ENCODE data around the gene RXFP2.

Gene RXFP2, protein sequence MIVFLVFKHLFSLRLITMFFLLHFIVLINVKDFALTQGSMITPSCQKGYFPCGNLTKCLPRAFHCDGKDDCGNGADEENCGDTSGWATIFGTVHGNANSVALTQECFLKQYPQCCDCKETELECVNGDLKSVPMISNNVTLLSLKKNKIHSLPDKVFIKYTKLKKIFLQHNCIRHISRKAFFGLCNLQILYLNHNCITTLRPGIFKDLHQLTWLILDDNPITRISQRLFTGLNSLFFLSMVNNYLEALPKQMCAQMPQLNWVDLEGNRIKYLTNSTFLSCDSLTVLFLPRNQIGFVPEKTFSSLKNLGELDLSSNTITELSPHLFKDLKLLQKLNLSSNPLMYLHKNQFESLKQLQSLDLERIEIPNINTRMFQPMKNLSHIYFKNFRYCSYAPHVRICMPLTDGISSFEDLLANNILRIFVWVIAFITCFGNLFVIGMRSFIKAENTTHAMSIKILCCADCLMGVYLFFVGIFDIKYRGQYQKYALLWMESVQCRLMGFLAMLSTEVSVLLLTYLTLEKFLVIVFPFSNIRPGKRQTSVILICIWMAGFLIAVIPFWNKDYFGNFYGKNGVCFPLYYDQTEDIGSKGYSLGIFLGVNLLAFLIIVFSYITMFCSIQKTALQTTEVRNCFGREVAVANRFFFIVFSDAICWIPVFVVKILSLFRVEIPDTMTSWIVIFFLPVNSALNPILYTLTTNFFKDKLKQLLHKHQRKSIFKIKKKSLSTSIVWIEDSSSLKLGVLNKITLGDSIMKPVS

DNA sequence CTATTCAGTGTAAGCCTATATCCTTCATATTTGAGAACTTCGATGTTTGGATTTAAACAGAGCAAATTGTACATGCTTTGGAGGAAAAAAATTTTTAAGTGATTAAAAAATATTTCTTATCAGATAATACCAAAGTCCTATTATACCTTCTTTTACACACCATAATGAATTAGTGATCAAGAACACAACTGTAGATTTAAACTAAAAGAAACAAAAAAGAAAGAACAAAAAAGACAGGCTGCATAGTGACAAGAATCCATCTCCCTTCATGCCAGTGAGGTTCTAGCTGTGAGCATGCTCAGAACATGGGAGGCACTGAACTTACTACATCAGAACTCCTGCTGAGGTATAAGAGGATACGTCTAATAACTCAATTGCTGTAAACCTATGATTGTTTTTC is at the start of gene RXFP2:
TSS of gene RXFP2 (plus strand) at position 301 of the 400 bp plus-strand sequence. CDS start at position 388, 87 bp downstream.
- no peak for DNase-seq (ENCODE audit: low read depth, low spot score)

DNA sequence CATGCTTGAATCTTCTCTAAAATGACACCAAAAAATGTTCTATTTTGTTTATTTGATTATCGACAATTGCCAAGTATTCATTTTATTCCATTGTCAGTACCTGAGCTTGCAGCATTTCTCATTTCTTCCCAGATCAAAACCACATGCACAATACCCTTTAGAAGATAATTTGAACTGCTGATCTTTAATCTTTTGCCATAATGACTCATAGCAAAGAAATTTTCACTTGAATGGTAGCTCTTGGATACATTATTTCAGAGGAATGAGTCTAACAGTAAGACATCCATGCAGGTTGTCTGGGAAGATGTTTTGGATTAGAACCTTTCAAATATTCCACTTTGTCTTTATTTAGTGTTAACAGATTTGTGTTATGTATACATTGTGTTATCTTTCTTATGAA is 42.0 kb upstream of the RXFP2 start:
- peak; percentile 24 for DNase-seq (ENCODE audit: low read depth, low spot score)

DNA sequence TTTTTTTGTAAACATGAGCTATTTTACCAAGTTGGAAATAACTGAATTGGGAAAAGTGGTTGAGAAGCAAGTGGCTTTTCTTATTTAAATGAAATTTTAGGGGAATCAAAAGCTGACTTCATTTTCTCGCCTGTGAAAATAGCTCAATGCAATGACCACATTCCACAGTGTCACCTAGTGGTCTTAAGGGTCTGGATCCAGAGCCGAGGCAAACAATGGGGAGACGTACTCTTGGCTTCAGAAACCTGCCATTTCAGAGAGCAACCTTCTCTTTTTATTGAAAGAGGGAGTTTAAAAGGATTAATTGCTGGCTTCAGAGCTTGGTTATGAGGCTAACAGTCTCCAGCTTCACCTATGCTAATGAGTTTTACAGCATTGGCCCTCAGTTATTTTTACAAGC is 39.7 kb upstream of the RXFP2 start:
- peak; percentile 50 for DNase-seq (ENCODE audit: low read depth, low spot score)

DNA sequence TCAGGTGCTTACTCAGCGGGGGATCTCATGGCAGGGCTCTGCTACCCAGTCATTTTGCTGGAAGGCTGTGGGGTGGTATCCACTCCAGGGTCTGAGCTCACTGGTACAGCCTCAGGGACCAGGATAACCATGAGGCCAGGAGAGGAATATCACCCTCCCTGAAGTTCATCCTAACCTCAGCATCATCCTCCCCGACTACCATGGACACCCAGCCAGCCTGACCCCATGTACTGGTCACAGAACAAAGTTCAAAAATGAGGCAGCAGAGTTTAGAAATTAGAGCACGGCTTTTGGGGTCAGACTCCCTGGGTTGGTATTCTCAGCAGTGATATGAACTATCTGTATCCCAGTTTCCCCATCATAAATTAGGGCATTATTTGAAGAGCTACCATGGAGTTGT is 35.5 kb upstream of the RXFP2 start:
- no peak for DNase-seq (ENCODE audit: low read depth, low spot score)

DNA sequence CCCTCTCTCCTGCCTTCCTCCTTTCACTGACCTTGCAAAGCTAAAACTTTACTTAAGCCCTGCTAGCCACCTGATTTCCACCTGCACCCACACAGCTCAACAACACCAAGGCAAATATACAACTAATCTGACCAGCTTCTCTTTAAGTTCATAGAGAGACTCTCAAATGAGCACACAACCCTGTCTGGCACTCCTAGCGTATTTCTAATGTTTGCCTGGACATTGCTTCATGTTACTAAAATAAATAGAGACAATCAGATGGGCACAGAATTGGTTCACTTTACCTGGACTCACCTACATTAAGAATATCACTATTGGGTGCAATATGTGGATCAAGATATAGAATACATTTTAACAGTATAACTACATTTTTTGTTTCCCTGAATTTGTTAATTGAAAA is 33.2 kb upstream of the RXFP2 start:
- DNase-seq (ENCODE audit: low read depth, low spot score) = no peak

DNA sequence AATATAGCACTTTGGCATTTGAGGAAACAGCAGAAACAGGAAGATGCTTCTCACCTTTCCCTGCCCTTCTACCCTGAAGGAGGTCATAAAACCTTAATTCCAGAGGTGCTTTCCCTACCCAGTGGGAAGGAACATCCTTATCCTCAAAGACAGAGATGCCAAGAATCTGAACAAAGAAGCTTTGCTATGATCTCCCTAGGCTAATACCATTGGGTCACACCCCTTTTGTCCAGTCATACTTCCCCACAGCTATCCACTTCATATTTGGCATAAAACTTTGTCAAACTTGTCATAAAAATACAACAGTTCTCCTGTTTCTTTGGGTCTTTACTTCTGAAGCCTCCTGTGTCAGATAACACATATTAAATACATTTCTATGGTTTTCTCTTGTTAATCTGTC is 21.7 kb upstream of the RXFP2 start:
- DNase-seq (ENCODE audit: low read depth, low spot score) = no peak

DNA sequence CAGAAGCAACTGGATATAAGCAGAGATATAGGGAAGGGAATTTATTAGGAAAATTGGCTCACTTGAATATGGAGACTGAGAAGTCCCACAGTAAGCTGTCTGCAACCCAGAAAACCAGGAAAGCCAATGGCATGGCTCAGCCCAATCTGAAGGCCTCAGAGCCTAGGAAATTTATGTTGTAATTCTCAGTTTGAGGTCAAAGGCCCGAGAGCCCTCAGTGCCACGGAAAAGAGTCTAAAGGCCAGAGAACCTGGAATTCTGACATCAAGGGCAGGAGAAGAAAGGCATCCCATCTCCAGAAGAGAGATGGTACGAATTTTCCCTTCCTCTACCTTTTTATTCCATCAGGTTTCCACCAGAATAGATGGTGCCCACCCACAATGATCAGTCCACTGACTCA is 20.1 kb upstream of the RXFP2 start:
- DNase-seq (ENCODE audit: low read depth, low spot score) = no peak

DNA sequence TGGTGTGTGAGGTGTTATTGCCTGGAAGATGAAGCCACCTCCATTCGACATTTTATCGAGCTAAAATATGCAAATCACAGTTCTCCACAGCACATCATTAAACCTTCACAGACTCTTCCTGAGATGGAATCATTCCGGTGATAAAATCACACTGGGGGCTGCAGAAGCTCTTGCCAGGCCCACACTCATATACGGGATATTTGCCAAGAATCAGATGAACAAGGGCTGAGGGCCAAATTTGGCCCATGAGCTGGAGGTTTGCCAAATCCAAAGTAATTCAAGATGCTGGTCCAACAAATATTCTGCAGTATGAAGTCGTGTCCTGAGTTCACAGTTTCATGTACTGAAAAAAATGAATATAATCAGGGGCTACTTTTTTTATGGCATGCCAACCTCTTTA is 16.7 kb upstream of the RXFP2 start:
- DNase-seq (ENCODE audit: low read depth, low spot score) = peak; percentile 8

DNA sequence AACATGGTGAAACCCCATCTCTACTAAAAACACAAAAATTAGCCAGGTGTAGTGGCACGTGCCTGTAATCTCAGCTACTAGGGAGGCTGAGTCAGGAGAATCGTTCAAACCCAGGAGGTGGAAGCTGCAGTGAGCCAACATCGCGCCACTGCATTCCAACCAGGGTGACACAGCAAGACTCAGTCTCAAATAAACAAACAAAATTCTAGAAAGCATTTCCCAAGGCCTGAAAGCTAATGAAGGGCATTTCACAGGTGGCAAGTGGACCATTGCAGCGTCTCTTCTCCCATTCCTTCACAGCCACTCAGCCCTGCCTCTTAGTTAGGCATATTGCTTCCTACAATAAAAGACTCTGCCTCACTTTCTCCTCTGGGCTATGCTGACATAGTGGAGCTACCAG is 13.5 kb upstream of the RXFP2 start:
- peak; percentile 50 for DNase-seq (ENCODE audit: low read depth, low spot score)

DNA sequence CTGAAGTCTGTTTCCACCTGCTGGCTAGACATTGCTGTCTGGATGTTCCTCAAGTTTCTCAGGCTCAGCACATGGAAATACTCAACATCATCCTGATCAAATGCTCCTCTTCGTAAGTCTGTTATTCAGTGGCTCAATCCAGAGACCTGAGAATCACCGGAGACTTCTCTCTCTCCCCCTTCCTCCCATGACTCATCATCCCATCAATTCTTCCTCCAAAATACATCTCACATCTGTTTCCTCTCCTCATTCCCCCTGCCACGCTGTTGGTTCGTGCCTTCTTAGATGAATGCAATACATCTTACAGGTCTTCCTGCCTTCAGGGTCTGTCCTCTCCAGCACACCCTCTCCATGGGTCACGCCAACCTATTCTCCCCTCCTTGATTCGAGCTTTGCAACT is 7.4 kb upstream of the RXFP2 start:
- no peak for DNase-seq (ENCODE audit: low read depth, low spot score)

DNA sequence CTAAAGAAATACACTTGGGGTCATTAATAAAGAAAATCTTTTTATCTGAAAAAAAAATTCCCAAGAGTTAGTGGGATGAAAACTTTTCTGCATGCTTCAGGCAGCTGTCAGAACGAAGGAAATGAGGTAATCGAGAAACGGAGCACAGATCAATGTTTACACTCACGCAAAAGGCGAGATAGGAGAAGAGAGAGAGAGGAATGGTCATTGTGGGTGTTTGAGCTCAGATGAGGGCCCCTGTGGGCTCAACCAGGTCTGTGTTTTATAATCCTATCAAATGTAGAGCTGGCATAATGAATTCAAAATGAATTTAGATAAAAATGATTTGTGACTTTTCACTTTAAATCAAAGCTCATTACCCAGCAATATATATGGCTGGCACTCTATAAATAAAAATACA is 6.3 kb upstream of the RXFP2 start:
- DNase-seq (ENCODE audit: low read depth, low spot score) = no peak

DNA sequence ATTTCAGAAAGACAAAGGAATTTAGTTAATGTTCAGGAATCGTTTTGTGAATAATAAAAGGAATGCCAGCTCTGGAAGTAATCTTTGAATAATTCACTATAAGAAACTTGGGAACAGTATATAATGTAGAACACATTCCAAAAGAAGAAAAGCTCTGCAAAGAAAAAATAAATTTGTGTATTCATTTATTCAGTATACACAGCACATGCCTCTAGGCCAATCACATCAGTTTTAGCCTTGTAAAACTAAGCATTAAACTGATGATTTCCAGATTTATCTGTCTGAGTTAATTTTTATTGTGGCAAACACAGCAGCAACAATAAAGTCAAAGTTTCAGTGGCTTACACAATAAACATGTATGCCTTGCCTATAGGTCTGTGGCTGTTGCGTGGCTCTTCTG is 5.7 kb upstream of the RXFP2 start:
- DNase-seq (ENCODE audit: low read depth, low spot score) = no peak

DNA sequence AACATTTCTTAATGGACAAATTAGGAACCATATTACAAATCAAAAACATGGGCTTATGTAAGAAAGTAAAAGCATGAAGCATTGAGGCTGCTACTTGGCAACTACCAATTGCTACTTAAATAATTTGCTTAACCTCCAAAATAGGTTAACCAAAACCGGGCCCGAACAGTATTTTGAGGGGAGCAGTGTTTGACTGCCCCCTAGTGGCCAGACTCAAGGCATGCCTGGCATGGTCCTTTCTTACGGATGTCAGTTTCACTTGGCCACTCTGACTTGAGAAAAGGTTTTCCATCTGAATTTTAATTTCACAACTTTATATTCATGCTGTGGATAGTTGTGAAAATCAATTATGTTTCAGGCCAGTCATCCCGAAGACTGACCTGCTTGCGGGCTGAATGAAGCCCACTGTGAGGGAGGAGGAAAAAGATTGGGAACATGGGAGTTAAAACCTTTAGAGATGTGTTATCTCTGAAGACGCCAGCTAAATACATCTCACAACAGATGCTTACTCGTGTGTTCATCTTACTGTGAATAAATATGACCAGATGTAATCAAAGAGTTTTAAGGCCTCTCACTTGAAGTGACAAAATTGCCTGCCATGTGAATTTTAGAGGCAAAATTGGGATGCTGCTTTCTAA is 2.9 kb downstream of the RXFP2 start:
- peak; percentile 81 for DNase-seq (ENCODE audit: low read depth, low spot score)

DNA sequence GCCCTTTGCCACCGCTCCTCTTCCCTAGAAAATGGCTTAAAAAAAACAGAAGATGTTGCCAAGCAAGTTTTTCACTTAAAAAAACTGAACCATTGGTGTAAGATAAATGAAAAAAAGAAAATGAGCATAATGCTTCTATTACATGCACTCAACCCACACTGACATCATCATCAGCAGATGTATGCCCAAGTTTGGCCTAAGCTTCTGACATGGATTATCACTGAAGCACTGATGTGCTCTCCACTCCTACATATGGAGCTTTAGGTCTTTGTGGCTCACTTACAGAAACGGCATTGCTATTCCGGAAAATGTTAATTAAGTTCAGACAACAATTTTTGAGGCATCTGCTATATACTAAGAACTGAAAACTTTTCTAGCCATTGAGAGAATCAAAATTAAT is 8.0 kb downstream of the RXFP2 start:
- DNase-seq (ENCODE audit: low read depth, low spot score) = no peak

DNA sequence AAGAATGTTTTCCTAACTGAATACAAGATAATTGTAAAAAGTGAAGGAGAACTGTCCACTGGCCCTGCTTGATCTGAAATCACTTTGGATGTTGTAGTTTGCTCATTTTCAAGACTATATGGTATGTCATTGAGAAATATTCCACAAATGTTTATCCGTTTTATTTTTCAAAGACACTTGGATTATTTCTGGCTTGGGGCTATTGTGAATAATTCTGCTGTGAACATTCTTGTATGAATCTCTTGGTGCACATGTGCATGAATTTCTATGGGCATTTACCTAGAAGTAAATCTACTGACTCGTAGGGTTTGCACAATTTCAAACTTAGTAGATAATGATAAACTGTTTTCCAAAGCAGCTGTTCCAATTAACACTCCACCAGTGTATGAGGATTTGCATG is 8.6 kb downstream of the RXFP2 start:
- DNase-seq (ENCODE audit: low read depth, low spot score) = no peak

DNA sequence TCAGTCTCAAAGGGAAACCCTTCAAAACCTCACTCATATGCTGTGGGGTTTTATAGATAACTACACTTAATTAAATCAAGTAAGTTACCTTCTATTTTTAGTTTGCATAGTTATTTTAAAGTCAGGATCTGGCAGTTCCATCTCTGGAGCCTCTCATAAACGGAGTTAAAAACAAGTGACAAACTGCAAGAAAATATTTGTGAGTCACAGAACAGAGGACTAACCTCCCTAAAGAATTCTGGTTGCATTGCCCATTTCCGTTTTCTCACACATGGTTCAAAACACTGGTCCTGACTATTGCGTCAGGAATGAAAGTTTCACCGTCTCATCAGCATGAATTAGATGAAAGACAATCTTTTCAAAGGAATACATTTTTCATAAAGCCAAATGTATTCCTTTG is 10.6 kb downstream of the RXFP2 start:
- DNase-seq (ENCODE audit: low read depth, low spot score) = peak; percentile 80

DNA sequence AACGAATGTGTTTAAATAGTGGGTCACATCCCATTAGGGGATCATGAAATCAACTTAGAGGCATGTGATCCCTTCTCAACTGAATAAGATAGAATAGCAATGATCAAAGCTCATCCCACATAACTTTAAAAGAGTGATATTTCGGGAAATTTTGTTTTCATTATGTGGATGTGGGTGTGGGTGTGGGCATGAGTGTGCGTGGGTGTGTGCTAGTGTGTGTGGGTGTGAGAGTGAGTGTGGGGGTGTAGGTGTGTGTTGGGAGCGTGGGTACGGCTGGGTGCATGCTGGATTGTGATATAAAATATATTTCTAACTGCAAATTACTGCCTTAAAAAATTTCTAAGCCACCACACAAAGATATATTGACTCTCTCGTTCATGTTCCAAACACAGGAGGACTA is 15.9 kb downstream of the RXFP2 start:
- no peak for DNase-seq (ENCODE audit: low read depth, low spot score)

DNA sequence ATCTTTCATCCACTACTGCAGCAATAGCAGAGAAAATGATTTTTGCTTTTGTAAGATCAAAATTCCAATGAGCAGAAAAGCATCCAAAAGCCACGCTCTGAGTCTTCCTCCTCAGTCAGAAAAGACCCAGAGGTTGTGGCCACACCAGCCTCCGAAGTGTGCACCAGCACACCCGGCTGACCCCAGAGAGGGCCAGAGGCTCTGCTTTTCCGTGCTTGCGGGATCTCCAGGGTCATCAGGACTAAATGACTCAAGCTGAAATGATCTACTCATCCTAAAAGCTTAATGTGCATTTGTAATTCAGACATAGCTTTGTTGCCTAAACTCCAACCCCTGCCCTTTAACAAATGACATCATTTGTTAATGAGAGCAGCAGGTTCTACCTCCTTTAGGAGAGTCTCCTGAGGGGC is 16.5 kb downstream of the RXFP2 start:
- no peak for DNase-seq (ENCODE audit: low read depth, low spot score)

DNA sequence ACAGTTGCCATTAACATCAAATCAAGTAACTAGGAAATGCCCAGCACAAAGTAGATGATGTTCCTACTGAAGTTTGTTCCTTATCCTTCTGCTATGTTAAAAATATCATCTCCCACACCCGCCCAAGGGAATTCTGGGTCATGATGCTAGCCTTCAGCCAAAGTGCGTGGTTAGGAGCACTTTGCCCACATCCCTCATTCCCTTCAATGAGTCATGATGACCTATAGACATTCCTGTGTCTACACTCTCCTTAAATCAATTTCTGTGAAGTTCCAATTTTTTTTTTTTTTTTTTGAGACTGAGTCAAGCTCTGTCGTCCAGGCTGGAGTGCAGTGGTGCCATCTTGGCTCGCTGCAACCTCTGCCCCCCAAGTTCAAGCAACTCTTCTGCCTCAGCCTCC is 17.0 kb downstream of the RXFP2 start:
- peak; percentile 55 for DNase-seq (ENCODE audit: low read depth, low spot score)

DNA sequence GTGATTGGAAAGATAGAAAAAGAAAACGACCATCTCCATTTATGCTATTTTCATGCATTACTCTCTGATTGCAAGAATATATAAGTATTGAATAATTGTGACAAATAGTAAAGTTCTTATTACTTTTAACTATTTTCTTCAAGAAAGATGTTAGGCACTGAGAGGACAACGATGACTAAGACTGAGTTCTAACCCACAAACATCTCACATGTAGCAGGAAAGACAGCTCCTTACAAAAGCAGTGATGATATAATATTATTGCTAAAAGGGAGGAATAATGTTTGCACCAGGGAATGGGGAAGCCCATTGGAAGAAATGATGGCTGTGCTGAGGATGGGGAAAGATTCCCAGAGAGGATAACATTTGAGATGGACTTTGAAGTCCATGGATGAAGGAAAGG is 22.6 kb downstream of the RXFP2 start:
- no peak for DNase-seq (ENCODE audit: low read depth, low spot score)

DNA sequence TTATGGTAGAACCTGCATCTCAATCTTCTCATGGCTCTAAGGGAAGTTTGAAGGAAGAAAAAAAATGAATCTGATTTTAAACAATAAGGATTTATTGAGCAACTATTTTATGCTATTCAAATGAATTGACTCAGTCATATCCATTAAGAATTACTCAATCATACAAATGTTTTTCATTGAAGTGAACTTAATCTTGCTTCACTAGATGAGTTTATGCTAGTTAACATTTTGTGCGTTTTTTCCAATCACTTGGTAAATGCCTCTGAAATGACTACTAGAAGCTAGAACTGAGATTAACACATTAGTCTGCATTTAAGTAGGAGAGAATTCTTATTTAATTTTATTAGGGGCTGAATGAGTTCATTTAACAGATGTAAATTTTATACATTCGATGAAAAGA is 25.2 kb downstream of the RXFP2 start:
- no peak for DNase-seq (ENCODE audit: low read depth, low spot score)

DNA sequence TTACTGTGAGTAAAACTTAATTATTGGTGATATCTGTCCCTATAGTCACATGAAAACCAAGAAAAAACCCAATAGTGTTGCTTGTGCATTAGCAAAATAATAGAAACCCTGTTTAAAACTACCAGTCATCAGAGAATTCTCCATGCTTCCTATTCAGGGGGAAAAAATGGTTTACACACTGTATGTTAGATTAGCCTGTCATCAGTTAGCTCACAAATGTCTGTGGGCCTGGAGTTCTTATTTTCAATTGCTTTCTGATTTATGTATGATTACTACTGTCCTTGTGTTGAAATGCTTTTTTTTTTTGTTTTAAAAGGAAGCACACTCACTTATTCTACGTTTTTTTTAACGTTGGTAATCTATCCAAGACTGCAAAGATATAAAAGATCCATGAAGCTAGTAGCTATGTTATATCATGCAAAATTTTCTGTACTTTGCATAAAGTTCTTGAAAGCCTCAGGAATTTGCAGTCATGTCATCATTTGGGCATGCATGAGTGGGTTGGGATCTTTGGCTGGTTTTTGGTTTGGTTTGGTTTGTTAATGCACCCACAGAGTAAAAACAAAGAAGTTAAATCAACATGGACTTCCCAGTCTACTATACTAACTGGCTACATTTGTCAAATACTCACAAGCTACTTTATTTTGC is 25.9 kb downstream of the RXFP2 start:
- peak; percentile 84 for DNase-seq (ENCODE audit: low read depth, low spot score)

All from astrocyte of the hippocampus (primary cell).